Muscle of leg (tissue), 11 donors: Measurements from ENCODE around the gene LMNTD2. TPM values are rescaled to one million over a fixed set of nuclear protein-coding genes. Genes with fewer than 3 reads are reported as not detected.
"Not testable (repeated sequence)": the region's sequence is repeated elsewhere in the genome, so short reads cannot be mapped to it uniquely, and the experiment has no call there.

ENCODE experiments used
- DNase-seq: peaks from one replicate; pipeline ENCODE4 v3.0.0; 2013
- H3K27ac ChIP-seq: one replicate; pipeline ENCODE4 v1.5.1; 2013; ENCODE audit warnings: mild to moderate bottlenecking, low read length, control low read depth
- H3K27me3 ChIP-seq: one replicate; pipeline ENCODE4 v1.6.1; 2013; ENCODE audit warnings: low read length; ENCODE audit not compliant: control insufficient read depth, insufficient read depth
- H3K36me3 ChIP-seq: one replicate; pipeline ENCODE4 v1.6.1; 2013; ENCODE audit warnings: low read length; ENCODE audit not compliant: control insufficient read depth, insufficient read depth
- H3K4me1 ChIP-seq: one replicate; pipeline ENCODE4 v1.6.1; 2013; ENCODE audit warnings: low read length; ENCODE audit not compliant: control insufficient read depth, insufficient read depth
- H3K4me3 ChIP-seq: one replicate; pipeline ENCODE4 v1.5.1; 2013; ENCODE audit warnings: low read length, control low read depth
- H3K9me3 ChIP-seq: replicated peaks from 2 replicates; pipeline ENCODE4 v1.6.1; 2013; ENCODE audit warnings: low read depth, low read length; ENCODE audit not compliant: control insufficient read depth
- WGBS: methylation state at CpG from one replicate; pipeline ENCODE4 v1.1.5; 2013; ENCODE audit warnings: missing lambda C conversion rate; ENCODE audit not compliant: insufficient coverage; 5-methylcytosine and 5-hydroxymethylcytosine counted together
- polyA plus RNA-seq, 8 donors: library from polyadenylated mRNA; unstranded; fragments of 120-200 nt; gene quantifications; one replicate each; pipeline versions ENCODE4 v1.2.1 to v1.2.3, GENCODE V29; 2013; ENCODE audit warnings: inconsistent platforms in 1 of 8, low replicate concordance in 1 of 8; ENCODE audit not compliant: insufficient read length in 8 of 8, insufficient read depth in 1 of 8
- total RNA-seq: library from RNA; stranded (reverse); fragments of 120-200 nt; gene quantifications from one replicate; pipeline ENCODE4 v1.2.4, GENCODE V29; 2013

The LMNTD2 gene
- total and polyA plus RNA-seq, 9 donors: 0.22 to 1.5 (median 0.57) TPM

GRCh38 chr11:526192-526591 lies 34.3 kb downstream of the LMNTD2 start:
- Histone ChIP-seq H3K4me3 (no peak overlapping the region), H3K27ac (no peak overlapping the region), H3K27me3 (no peaks in the 10 kb centered on the region), H3K9me3 (no peaks in the 10 kb centered on the region), H3K36me3 (peaks cover 8% of the 10 kb centered on the region), H3K4me1 (peaks cover 24% of the 10 kb centered on the region)
- WGBS: 72% methylated on average over 9 of the region's 17 CpGs
- no peak for DNase-seq

DNA sequence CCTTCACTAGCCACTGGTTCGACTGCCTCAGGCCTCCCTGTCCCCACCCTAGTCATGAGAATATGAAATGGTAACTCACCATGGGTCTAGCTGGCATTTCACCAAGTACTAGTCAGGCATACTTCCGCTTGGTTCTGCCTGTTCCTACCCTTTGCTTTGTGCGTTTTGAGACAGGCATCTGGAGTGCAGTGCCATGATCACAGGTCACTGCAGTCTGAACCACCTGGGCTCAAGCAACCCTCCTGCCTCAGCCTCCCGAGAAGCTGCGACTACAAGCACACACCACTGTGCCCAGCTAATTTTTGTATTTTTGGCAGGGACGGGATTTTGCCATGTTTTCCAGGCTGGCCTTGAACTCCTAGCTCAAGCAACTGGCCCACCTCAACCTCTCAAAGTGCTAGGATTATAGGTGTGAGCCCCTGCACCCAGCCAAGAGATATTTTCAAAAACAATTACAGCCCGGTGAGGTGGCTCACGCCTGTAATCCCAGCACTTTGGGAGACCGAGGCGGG lies 39.3 kb downstream of the LMNTD2 start:
- Histone ChIP-seq H3K36me3 (no peaks in the 10 kb centered on the region), H3K4me3 (no peak overlapping the region), H3K9me3 (no peaks in the 10 kb centered on the region), H3K27me3 (no peaks in the 10 kb centered on the region), H3K4me1 (peaks cover 6% of the 10 kb centered on the region), H3K27ac (no peak overlapping the region)
- 87% methylated on average over 5 of the region's 10 CpGs for WGBS
- DNase-seq: no peak

DNA sequence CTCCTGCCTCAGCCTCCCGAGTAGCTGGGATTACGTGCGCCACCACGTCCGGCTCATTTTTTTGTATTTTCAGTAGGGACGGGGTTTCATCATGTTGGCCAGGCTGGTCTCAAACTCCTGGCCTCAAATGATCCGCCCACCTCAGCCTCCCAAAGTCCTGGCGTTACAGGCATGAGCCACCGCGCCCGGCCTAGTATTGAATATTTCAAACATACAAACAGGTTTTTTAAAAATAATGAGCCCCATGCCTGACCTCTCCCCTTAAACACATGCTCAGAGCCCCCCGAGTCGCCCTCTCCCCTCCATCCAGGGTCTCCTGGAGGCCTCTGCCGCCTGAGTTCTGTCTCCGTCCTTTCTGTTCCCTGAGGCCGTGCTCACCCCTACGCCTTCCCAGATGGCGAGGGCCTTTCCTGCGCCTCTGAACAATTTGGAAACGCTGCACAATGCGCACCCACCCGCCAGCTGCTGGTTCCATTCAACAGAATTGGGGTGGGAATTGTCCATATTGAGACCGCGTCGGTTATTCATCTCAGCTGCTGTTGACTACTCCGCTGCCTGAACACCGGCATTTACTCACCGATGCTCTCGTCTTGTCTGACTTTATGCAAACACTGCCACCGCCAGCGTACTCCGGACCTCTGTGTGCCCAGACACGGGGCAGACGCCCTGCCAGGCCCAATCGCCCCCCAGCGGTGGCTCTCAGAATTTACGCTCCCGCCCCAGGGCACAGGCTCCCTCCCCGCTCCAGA lies 39.9 kb downstream of the LMNTD2 start:
- Histone ChIP-seq H3K27me3 (no peaks in the 10 kb centered on the region), H3K4me1 (peaks cover 6% of the 10 kb centered on the region), H3K36me3 (no peaks in the 10 kb centered on the region), H3K4me3 (no peak overlapping the region), H3K27ac (no peak overlapping the region), H3K9me3 (no peaks in the 10 kb centered on the region)
- 91% methylated on average over 36 of the region's 39 CpGs for WGBS
- DNase-seq: no peak

DNA sequence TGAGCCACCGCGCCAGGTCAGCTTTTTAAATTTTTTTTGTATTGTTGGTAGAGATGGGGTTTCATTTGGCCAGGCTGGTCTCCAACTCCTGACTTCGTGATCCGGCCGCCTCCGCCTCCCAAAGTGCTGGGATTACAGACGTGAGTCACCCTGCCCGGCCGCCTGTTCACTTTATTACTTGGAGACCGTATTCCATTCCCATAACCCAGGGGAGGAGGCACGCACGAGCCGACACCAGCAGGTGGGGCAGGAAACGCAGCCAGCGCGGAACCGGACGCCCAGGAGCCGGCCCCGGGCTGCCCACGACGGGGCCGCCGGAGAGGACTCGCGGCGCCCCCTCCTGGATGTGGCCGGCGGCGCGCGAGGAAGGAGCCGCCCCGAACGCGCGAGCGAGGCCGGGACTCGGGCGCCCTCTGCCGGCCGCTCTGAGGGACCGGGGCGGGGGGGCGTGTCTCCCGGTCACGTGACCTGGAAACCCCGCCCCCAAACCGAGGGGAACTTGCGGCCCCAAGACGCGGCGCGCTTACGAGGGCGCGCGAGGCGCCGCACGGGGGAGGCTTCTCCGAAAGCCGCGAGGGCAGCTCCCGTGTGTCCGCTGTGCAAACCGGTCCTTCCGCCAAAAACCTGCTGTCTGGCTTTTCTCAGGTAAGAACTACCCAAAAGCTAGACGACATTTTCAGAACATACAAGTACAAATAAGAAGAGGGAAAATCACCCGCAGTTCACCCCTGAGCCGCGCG lies 41.9 kb downstream of the LMNTD2 start:
- under 1% methylated on average over 59 of the region's 74 CpGs for WGBS
- DNase-seq: peak; percentile 89
- Histone ChIP-seq H3K4me3 (peak overlapping the region; percentile 32), H3K36me3 (peaks cover 8% of the 10 kb centered on the region), H3K27me3 (no peaks in the 10 kb centered on the region), H3K27ac (peak overlapping the region; percentile 77), H3K9me3 (no peaks in the 10 kb centered on the region), H3K4me1 (peaks cover 6% of the 10 kb centered on the region)

DNA sequence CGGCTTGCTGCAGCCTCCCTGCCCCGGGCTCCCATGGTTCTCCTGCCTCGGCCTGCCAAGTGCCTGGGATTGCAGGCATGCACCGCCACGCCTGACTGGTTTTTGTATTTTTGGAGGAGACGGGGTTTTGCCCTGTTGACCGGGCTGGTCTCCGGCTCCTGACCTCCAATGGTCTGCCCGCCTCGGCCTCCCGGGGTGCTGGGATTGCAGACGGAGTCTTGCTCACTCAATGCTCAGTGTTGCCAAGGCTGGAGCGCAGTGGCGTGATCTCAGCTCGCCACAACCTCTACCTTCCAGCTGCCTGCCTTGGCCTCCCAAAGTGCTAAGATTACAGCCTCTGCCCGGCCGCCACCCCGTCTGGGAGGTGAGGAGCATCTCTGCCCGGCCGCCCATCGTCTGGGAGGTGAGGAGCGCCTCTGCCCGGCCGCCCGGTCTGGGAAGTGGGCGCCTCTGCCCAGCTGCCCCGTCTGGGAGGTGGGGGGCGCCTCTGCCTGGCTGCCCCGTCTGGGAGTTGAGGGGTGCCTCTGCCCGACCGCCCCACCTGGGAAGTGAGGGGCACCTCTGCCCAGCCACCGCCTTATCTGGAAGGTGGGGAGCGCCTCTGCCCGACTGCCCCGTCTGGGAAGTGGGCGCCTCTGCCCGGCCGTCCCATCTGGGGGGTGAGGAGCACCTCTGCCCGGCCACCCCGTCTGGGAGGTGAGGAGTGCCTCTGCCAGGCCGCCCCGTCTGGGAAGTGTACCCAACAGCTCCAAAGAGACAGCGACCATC lies 43.4 kb downstream of the LMNTD2 start:
- WGBS: 98% methylated on average over 28 of the region's 43 CpGs
- not testable (repeated sequence) for H3K9me3 ChIP-seq, H3K27ac ChIP-seq, H3K27me3 ChIP-seq, H3K4me1 ChIP-seq, H3K4me3 ChIP-seq
- peak; percentile 2 for DNase-seq
- H3K36me3 ChIP-seq: peaks cover 15% of the 10 kb centered on the region

- Histone ChIP-seq H3K9me3 (no peaks in the 10 kb centered on the region), H3K36me3 (peaks cover 19% of the 10 kb centered on the region), H3K4me3 (no peak overlapping the region), H3K4me1 (peaks cover 6% of the 10 kb centered on the region), H3K27ac (no peak overlapping the region), H3K27me3 (no peaks in the 10 kb centered on the region)
- WGBS: no CpG with 5 or more reads among the region's 4 CpGs
- no peak for DNase-seq
Measured at GRCh38 chr11:516400-516799, 44.1 kb downstream of the LMNTD2 start.

- Histone ChIP-seq H3K4me1 (peaks cover 6% of the 10 kb centered on the region), H3K27me3 (no peaks in the 10 kb centered on the region), H3K9me3 (no peaks in the 10 kb centered on the region), H3K27ac (no peak overlapping the region), H3K4me3 (no peak overlapping the region), H3K36me3 (peaks cover 28% of the 10 kb centered on the region)
- WGBS: 93% methylated on average over 3 of the region's 6 CpGs
- DNase-seq: no peak
Measured at GRCh38 chr11:515131-515530, 45.4 kb downstream of the LMNTD2 start.

DNA sequence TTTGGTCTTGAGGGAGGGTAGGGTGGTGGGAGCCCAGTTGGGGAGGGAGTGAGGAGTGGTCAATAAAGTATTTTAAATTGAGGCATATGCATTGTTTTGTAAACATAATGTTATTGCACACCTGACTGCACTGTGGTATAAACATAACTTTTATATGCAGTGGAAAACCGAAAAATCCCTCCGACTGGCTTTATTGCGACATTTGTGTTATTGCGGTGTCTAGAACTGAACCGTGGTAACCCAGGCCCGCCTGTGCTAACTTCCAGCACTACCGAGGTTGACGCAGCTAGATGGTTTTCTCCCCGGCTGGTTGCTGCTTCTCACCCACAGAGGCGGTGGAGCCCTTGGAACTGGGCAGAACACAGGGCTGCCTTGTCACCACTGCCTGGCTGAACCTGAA lies 45.9 kb downstream of the LMNTD2 start:
- WGBS: 93% methylated on average over 9 of the region's 10 CpGs
- Histone ChIP-seq H3K27ac (no peak overlapping the region), H3K27me3 (no peaks in the 10 kb centered on the region), H3K36me3 (peaks cover 32% of the 10 kb centered on the region), H3K4me3 (no peak overlapping the region), H3K9me3 (no peaks in the 10 kb centered on the region), H3K4me1 (peaks cover 6% of the 10 kb centered on the region)
- no peak for DNase-seq

GRCh38 chr11:512761-513595 lies 47.6 kb downstream of the LMNTD2 start:
- H3K36me3 ChIP-seq: peaks cover 42% of the 10 kb centered on the region

More at GRCh38 chr11:512761-513595, 47.6 kb downstream of the LMNTD2 start:
- 92% methylated on average over 25 of the region's 29 CpGs for WGBS
- H3K27me3 ChIP-seq: no peaks in the 10 kb centered on the region
- H3K4me3 ChIP-seq: no peak overlapping the region
- DNase-seq: peak; percentile 3
- no peak overlapping the region for H3K27ac ChIP-seq
- peaks cover 3% of the 10 kb centered on the region for H3K4me1 ChIP-seq
- no peaks in the 10 kb centered on the region for H3K9me3 ChIP-seq
